ENCODE data around the gene CES3. TPM values are rescaled to one million over a fixed set of nuclear protein-coding genes. Genes with fewer than 3 reads are reported as not detected.
"Not testable (repeated sequence)": the region's sequence is repeated elsewhere in the genome, so short reads cannot be mapped to it uniquely, and the experiment has no call there.

Gene CES3
- total RNA-seq, 1 donor from 2014 or later: 0.98 TPM

GRCh38 chr16:66934839-66935313, 26.2 kb upstream of the CES3 start:
- DNase-seq (ENCODE audit: extremely low spot score in 2 of 2); H3K27me3 ChIP-seq; intact Hi-C loops (cut with DNase I); H3K9me3 ChIP-seq: not testable (repeated sequence)
- peaks cover 55% of the 10 kb centered on the region for H3K4me1 ChIP-seq
- H3K36me3 ChIP-seq: peaks cover 0 to 15% of the 10 kb centered on the region in 2 donors
- peak overlapping the region; percentile 73 to 94 for H3K4me3 ChIP-seq
- peak in 1 of 3 experiments; percentile 1 for TF ChIP-seq CTCF (IDR thresholded peaks at IDR 0.05)
- peak overlapping the region; percentile 90 for H3K27ac ChIP-seq

DNA sequence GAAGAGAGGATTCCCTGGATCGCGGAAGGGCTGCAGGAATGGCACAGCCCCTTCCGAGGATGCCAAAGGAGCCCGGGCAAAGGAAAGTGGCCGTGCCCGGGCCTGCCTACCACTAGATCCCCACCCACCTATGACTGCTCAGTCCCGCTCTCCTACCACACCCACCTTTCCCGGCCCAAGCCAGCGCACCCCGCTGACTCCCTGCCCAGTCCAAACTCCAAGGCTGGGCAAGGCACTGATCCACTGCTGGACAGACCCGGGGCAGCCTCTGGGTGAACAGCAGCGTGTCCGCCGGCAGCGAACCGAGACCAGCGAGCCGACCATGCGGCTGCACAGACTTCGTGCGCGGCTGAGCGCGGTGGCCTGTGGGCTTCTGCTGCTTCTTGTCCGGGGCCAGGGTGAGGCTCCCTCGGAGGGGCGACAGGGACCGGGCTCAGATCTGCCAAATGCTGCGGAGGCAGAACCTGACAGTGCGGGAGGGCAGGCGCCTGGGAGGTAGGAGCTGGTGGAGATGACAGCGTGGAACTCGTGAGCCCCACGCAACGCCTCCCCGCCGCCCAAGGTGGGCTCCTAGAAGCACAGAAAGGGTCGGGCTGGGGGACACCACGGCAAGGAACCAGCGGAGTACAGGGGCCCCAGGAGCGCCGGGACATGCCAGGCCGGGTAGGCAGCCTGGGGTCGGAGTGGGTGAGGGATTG, 25.6 kb upstream of the CES3 start, which contains the start of gene CES2:
CES2 (plus strand) TSS at position 203 of the 698 bp plus-strand sequence; CDS start at position 323, 120 bp downstream.
- Histone ChIP-seq H3K27ac (peak within 1 kb of the TSS; percentile 90), H3K27me3 (no peaks in the 10 kb centered on the region), H3K36me3 (peaks cover 0 to 21% of the 10 kb centered on the region in 2 donors), H3K4me3 (peak within 1 kb of the TSS; percentile 73 to 94), H3K9me3 (no peaks in the 10 kb centered on the region), H3K4me1 (peaks cover 55% of the 10 kb centered on the region)
- no peak for DNase-seq (ENCODE audit: extremely low spot score in 2 of 2)
- TF ChIP-seq POLR2A (IDR thresholded peaks at IDR 0.05): peak in 1 of 2 donors; percentile 13
- TF ChIP-seq POLR2AphosphoS5 (IDR thresholded peaks at IDR 0.05; ENCODE audit: insufficient read depth in 1 of 2, low read depth in 1 of 2): no peak
- TF ChIP-seq CTCF (IDR thresholded peaks at IDR 0.05): no peak
- intact Hi-C loops (cut with DNase I): no loop called here

- Histone ChIP-seq H3K4me1 (peaks cover 55% of the 10 kb centered on the region), H3K27me3 (no peaks in the 10 kb centered on the region), H3K27ac (no peak overlapping the region), H3K4me3 (peak overlapping the region; percentile 73 to 94), H3K9me3 (no peaks in the 10 kb centered on the region), H3K36me3 (peaks cover 0 to 31% of the 10 kb centered on the region in 2 donors)
- no peak for TF ChIP-seq POLR2AphosphoS5 (IDR thresholded peaks at IDR 0.05; ENCODE audit: insufficient read depth in 1 of 2, low read depth in 1 of 2)
- intact Hi-C loops (cut with DNase I): no loop called here
- no peak for DNase-seq (ENCODE audit: extremely low spot score in 2 of 2)
Observed at GRCh38 chr16:66936462-66936861, 24.6 kb upstream of the CES3 start.

GRCh38 chr16:66936889-66937554, 24.0 kb upstream of the CES3 start:
- intact Hi-C loops (cut with DNase I): no loop called here

More at GRCh38 chr16:66936889-66937554, 24.0 kb upstream of the CES3 start:
- Histone ChIP-seq H3K9me3 (no peaks in the 10 kb centered on the region), H3K27ac (no peak overlapping the region), H3K4me3 (no peak overlapping the region), H3K27me3 (no peaks in the 10 kb centered on the region), H3K36me3 (peaks cover 0 to 37% of the 10 kb centered on the region in 2 donors), H3K4me1 (peaks cover 53% of the 10 kb centered on the region)
- DNase-seq (ENCODE audit: extremely low spot score in 2 of 2): no peak
- TF ChIP-seq CTCF (IDR thresholded peaks at IDR 0.05) (no peak), POLR2AphosphoS5 (IDR thresholded peaks at IDR 0.05; ENCODE audit: insufficient read depth in 1 of 2, low read depth in 1 of 2) (no peak), POLR2A (IDR thresholded peaks at IDR 0.05) (no peak)

All from vagina (tissue), 2 donors.